CD4-positive, CD25-positive, alpha-beta regulatory T cell (primary cell): ENCODE measurements around the gene VASP. TPM values are rescaled to one million over a fixed set of nuclear protein-coding genes. Genes with fewer than 3 reads are reported as not detected.
A peak's percentile ranks its signal among the peaks of the same experiment; 100 is the strongest.

ENCODE experiments used
- ATAC-seq, 2 donors: fragments of 150-1000 bp; cut with Tn5 transposase; one replicate each; pipeline ENCODE4 v1.10.0; 2021; ENCODE audit warnings: low read depth in 2 of 2, moderate number of reproducible peaks in 2 of 2, moderate library complexity in 1 of 2
- DNase-seq, 3 donors: peaks; one replicate each; pipeline versions ENCODE4 v3.0.0 to v3.0.0-alpha.2; 2012 to 2022; ENCODE audit warnings: mixed read lengths in 1 of 3
- H3K27ac ChIP-seq: one replicate; pipeline ENCODE4 v1.7.0; 2013; ENCODE audit warnings: mild to moderate bottlenecking, low read length; ENCODE audit not compliant: insufficient read depth, poor library complexity, severe bottlenecking
- H3K27me3 ChIP-seq: one replicate; pipeline ENCODE4 v1.7.0; 2013; ENCODE audit warnings: low read length; ENCODE audit not compliant: control insufficient read depth, insufficient read depth
- H3K36me3 ChIP-seq: one replicate; pipeline ENCODE4 v1.7.0; 2013; ENCODE audit warnings: mild to moderate bottlenecking, low read length, moderate library complexity; ENCODE audit not compliant: control insufficient read depth, insufficient read depth
- H3K4me1 ChIP-seq: 2 replicates; pipeline ENCODE4 v1.7.0; 2013; ENCODE audit warnings: mild to moderate bottlenecking, low read length; ENCODE audit not compliant: insufficient read depth, control insufficient read depth, poor library complexity, severe bottlenecking
- H3K4me3 ChIP-seq: one replicate; pipeline ENCODE4 v1.7.0; 2013; ENCODE audit warnings: low read depth, mild to moderate bottlenecking, low read length, moderate library complexity
- H3K9me3 ChIP-seq, 2 experiments: 1 replicate in 1 of 2; 2 replicates in 1 of 2; pipeline ENCODE4 v1.7.0; 2013; ENCODE audit warnings: low read length in 2 of 2, mild to moderate bottlenecking in 1 of 2, moderate library complexity in 1 of 2; ENCODE audit not compliant: control insufficient read depth in 2 of 2
- H3K27ac Mint-ChIP-seq, 3 donors: one replicate each; pipeline ENCODE4 v1.8.0; 2020 to 2022; ENCODE audit warnings: mild to moderate bottlenecking in 3 of 3, mixed read lengths in 3 of 3, moderate library complexity in 2 of 3
- H3K27me3 Mint-ChIP-seq: one replicate; pipeline ENCODE4 v1.8.0; 2022; ENCODE audit warnings: mild to moderate bottlenecking, mixed read lengths
- H3K36me3 Mint-ChIP-seq: one replicate; pipeline ENCODE4 v1.8.0; 2020; ENCODE audit warnings: mixed read lengths
- H3K4me1 Mint-ChIP-seq, 4 donors: one replicate each; pipeline ENCODE4 v1.8.0; 2020 to 2022; ENCODE audit warnings: mixed read lengths in 4 of 4, mild to moderate bottlenecking in 1 of 4
- H3K4me3 Mint-ChIP-seq, 4 donors: one replicate each; pipeline ENCODE4 v1.8.0; 2020 to 2022; ENCODE audit warnings: mild to moderate bottlenecking in 4 of 4, mixed read lengths in 4 of 4, moderate library complexity in 3 of 4
- H3K9me3 Mint-ChIP-seq, 7 donors: one replicate each; pipeline ENCODE4 v1.8.0; 2020 to 2022; ENCODE audit warnings: mixed read lengths in 7 of 7, mild to moderate bottlenecking in 3 of 7, moderate library complexity in 2 of 7
- polyA plus RNA-seq, 4 donors: library from polyadenylated mRNA; unstranded; fragments of 300-500 nt; fragmentation: Illumina TruSeq; gene quantifications; one replicate each; pipeline ENCODE4 v1.2.3, GENCODE V29; 2021
- total RNA-seq: library from RNA; stranded (reverse); gene quantifications from one replicate; pipeline ENCODE4 v1.2.3, GENCODE V29; 2022

VASP gene
- total and polyA plus RNA-seq, 5 donors from 2014 or later: 40.3 to 115 (median 50.5) TPM

DNA sequence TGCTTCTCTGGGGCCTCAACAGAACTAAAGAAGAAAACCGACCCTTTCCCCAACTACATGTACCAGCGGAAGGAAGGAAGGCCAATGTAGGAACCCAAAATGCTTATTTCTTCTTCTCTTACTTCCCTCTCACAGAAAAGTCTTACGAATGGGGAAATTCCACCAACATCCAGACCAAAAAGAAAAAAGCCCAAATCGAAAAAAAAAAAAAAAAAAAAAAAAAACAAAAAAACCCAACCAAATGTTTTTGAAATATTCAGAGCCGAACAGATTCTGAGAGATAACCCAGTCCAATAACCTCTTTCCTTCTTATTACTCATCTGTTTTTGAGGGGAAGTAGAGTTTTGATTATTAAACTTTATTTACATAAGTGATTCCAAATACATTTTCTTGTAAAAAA is 5.2 kb upstream of the VASP start:
- peaks cover 14% of the 10 kb centered on the region for H3K27me3 Mint-ChIP-seq
- H3K4me1 ChIP-seq: peaks cover 41% of the 10 kb centered on the region
- no peaks in the 10 kb centered on the region for H3K36me3 ChIP-seq
- H3K4me3 ChIP-seq: no peak overlapping the region
- ATAC-seq (no peak), DNase-seq (no peak)
- no peak overlapping the region for H3K27ac ChIP-seq
- H3K27ac Mint-ChIP-seq: peak overlapping the region in 2 of 3 donors; percentile 22 to 47
- H3K36me3 Mint-ChIP-seq: peaks cover 3% of the 10 kb centered on the region
- peak overlapping the region in 2 of 4 donors; percentile 67 to 78 for H3K4me3 Mint-ChIP-seq
- peaks cover 0 to 2% (median 0%) of the 10 kb centered on the region in 7 donors for H3K9me3 Mint-ChIP-seq
- no peaks in the 10 kb centered on the region for H3K9me3 ChIP-seq
- H3K4me1 Mint-ChIP-seq: peaks cover 6 to 47% (median 37%) of the 10 kb centered on the region in 4 donors
- no peaks in the 10 kb centered on the region for H3K27me3 ChIP-seq

- Histone ChIP-seq H3K4me1 (peaks cover 35% of the 10 kb centered on the region), H3K9me3 (no peaks in the 10 kb centered on the region), H3K27ac (no peak overlapping the region), H3K36me3 (no peaks in the 10 kb centered on the region), H3K4me3 (no peak overlapping the region), H3K27me3 (no peaks in the 10 kb centered on the region)
- Mint-ChIP-seq H3K4me1 (peaks cover 0 to 38% (median 27%) of the 10 kb centered on the region in 4 donors), H3K27ac (peak overlapping the region in 1 of 3 donors; percentile 83), H3K9me3 (peaks cover 0 to 2% (median 0%) of the 10 kb centered on the region in 7 donors), H3K4me3 (peak overlapping the region in 1 of 4 donors; percentile 79), H3K27me3 (peaks cover 4% of the 10 kb centered on the region), H3K36me3 (peaks cover 3% of the 10 kb centered on the region)
- no peak for ATAC-seq
- no peak for DNase-seq
Observed at GRCh38 chr19:45503909-45504308, 3.4 kb upstream of the VASP start.

GRCh38 chr19:45505151-45505995 is 1.9 kb upstream of the VASP start:
- peak overlapping the region; percentile 52 to 97 (median 92) for H3K27ac Mint-ChIP-seq
- no peak for ATAC-seq
- peak overlapping the region; percentile 95 for H3K27ac ChIP-seq
- no peaks in the 10 kb centered on the region for H3K36me3 ChIP-seq
- peaks cover 0 to 2% (median 0%) of the 10 kb centered on the region in 7 donors for H3K9me3 Mint-ChIP-seq
- no peak for DNase-seq
- H3K4me1 Mint-ChIP-seq: peaks cover 0 to 40% (median 30%) of the 10 kb centered on the region in 4 donors
- H3K27me3 Mint-ChIP-seq: no peaks in the 10 kb centered on the region
- H3K36me3 Mint-ChIP-seq: no peaks in the 10 kb centered on the region
- H3K27me3 ChIP-seq: no peaks in the 10 kb centered on the region
- H3K4me1 ChIP-seq: peaks cover 38% of the 10 kb centered on the region
- H3K9me3 ChIP-seq: no peaks in the 10 kb centered on the region
- H3K4me3 ChIP-seq: no peak overlapping the region
- peak overlapping the region; percentile 79 to 99 (median 82) for H3K4me3 Mint-ChIP-seq

DNA sequence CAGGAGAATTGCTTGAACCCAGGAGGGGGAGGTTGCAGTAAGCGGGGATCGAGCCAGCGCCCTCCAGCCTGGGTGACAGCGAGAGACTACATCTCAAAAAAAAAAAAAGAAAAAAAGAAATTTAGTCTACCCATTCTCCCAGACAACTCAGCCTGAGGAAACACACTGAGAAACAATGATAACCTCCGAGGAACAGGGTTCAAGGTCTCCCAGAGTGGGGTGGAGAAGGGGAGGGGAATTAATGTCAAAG is 1.4 kb upstream of the VASP start:
- no peak for ATAC-seq
- H3K27me3 ChIP-seq: no peaks in the 10 kb centered on the region
- no peaks in the 10 kb centered on the region for H3K36me3 ChIP-seq
- Mint-ChIP-seq H3K27me3 (no peaks in the 10 kb centered on the region), H3K9me3 (peaks cover 0 to 2% (median 0%) of the 10 kb centered on the region in 7 donors), H3K4me3 (peak overlapping the region; percentile 79 to 99 (median 82)), H3K27ac (peak overlapping the region; percentile 74 to 97 (median 92)), H3K4me1 (peaks cover 0 to 43% (median 32%) of the 10 kb centered on the region in 4 donors), H3K36me3 (no peaks in the 10 kb centered on the region)
- no peaks in the 10 kb centered on the region for H3K9me3 ChIP-seq
- DNase-seq: no peak
- peak overlapping the region; percentile 88 for H3K4me3 ChIP-seq
- H3K4me1 ChIP-seq: peaks cover 44% of the 10 kb centered on the region
- H3K27ac ChIP-seq: peak overlapping the region; percentile 95

DNA sequence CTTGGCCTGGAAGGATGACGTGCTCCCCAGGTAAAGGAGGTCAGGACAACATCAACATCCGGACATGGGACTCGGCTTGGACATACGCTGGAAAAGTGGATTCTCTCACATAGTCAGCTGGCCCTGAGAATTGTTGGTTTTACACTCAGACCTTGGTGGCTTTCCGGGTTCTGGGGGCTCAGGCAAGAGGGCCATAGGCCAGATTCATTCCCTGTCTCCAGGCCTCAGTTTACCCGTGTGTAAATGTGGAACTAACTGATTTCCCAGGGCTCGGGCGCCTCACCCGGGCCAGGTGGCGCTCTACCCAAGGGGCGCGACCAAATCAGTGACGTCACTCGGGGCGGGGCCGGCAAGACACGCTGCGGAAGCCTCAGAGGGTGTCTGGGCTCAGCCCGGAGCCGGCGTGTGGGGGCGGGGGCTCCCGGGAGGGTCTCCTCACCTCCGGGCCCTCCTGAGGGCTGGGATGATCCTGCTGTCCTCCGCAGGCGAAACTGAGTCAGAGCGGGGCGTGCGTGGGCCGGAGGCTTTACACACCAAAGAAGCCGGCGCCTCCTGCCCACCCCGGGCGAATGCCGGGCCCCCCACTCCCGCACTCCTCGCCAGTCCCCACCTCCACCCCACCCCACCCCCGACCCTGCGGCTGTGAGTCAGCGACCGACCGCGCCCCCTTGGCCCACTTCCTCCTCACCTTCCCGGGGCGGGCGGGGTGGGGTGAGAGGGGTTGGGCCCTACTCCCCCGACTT is 862 bp upstream of the VASP start:
- no peaks in the 10 kb centered on the region for H3K27me3 Mint-ChIP-seq
- ATAC-seq (peak; percentile 80), DNase-seq (peak; percentile 92 to 98 (median 96))
- H3K27ac Mint-ChIP-seq: peak overlapping the region; percentile 94 to 97 (median 97)
- no peaks in the 10 kb centered on the region for H3K36me3 ChIP-seq
- no peaks in the 10 kb centered on the region for H3K36me3 Mint-ChIP-seq
- peak overlapping the region; percentile 95 to 99 (median 97) for H3K4me3 Mint-ChIP-seq
- H3K27ac ChIP-seq: peak overlapping the region; percentile 95
- H3K27me3 ChIP-seq: no peaks in the 10 kb centered on the region
- peak overlapping the region; percentile 88 for H3K4me3 ChIP-seq
- H3K9me3 Mint-ChIP-seq: peaks cover 0 to 2% (median 0%) of the 10 kb centered on the region in 7 donors
- peaks cover 0 to 47% (median 33%) of the 10 kb centered on the region in 4 donors for H3K4me1 Mint-ChIP-seq
- peaks cover 48% of the 10 kb centered on the region for H3K4me1 ChIP-seq
- no peaks in the 10 kb centered on the region for H3K9me3 ChIP-seq

DNA sequence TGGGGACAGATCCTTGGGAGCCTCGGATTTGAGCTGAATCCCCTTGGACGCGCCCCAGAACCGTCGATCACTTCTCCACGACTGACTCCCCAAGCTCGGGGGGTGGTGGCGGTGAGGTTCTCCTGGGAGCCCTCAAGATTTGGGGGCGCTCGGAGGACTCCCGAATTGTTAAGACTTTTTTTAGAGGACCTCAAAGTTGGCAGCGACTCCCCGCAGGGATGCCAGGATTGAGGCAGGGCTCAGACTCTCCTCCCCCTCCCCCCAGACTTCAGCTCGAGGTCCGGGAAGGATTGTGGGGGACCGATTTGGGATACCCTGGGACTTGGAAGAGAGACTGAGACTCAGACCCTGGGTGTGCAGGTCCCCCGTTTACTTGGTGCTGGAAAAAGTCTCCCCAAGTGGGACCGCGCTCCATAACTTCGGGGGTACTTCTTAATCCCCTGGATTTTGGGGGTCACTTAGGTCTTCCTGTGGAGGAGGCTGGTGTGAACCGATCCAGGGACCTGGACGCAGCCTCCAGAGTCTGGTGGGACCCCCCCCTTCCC is 665 bp downstream of the VASP start:
- Mint-ChIP-seq H3K27ac (peak overlapping the region in 2 of 3 donors; percentile 29 to 51), H3K4me3 (peak overlapping the region; percentile 94 to 99 (median 96)), H3K4me1 (peaks cover 0 to 60% (median 41%) of the 10 kb centered on the region in 4 donors), H3K27me3 (no peaks in the 10 kb centered on the region), H3K9me3 (peaks cover 0 to 2% (median 0%) of the 10 kb centered on the region in 7 donors), H3K36me3 (no peaks in the 10 kb centered on the region)
- DNase-seq (no peak), ATAC-seq (no peak)
- H3K9me3 ChIP-seq: no peaks in the 10 kb centered on the region
- peak overlapping the region; percentile 82 for H3K4me3 ChIP-seq
- H3K4me1 ChIP-seq: peaks cover 58% of the 10 kb centered on the region
- no peaks in the 10 kb centered on the region for H3K36me3 ChIP-seq
- peak overlapping the region; percentile 95 for H3K27ac ChIP-seq
- no peaks in the 10 kb centered on the region for H3K27me3 ChIP-seq

- Histone ChIP-seq H3K27me3 (no peaks in the 10 kb centered on the region), H3K36me3 (no peaks in the 10 kb centered on the region), H3K9me3 (no peaks in the 10 kb centered on the region), H3K4me1 (peaks cover 62% of the 10 kb centered on the region), H3K27ac (peak overlapping the region; percentile 95), H3K4me3 (peak overlapping the region; percentile 82)
- peaks cover 0 to 63% (median 43%) of the 10 kb centered on the region in 4 donors for H3K4me1 Mint-ChIP-seq
- peak overlapping the region in 2 of 3 donors; percentile 51 to 71 for H3K27ac Mint-ChIP-seq
- DNase-seq: peak; percentile 21 to 50 (median 39)
- ATAC-seq: no peak
- H3K27me3 Mint-ChIP-seq: no peaks in the 10 kb centered on the region
- peaks cover 0 to 2% (median 0%) of the 10 kb centered on the region in 7 donors for H3K9me3 Mint-ChIP-seq
- peak overlapping the region; percentile 94 to 99 (median 96) for H3K4me3 Mint-ChIP-seq
- H3K36me3 Mint-ChIP-seq: no peaks in the 10 kb centered on the region
Observed at GRCh38 chr19:45508417-45508860, 1.2 kb downstream of the VASP start.
